ENCODE results near the gene TMEM9.

Gene TMEM9

GRCh38 chr1:201183753-201184152 lies 29.5 kb upstream of the TMEM9 start:
- in situ Hi-C loops (cut with HindIII; ENCODE audit: low sequenced_read_pairs) = no loop called here
- H3K4me3 ChIP-seq (ENCODE audit: low read depth, low read length) = no peak overlapping the region

GRCh38 chr1:201183209-201183608 lies 28.9 kb upstream of the TMEM9 start:
- no peak for TF ChIP-seq CTCF (IDR thresholded peaks at IDR 0.05; ENCODE audit: low read depth, low read length, missing control alignments)
- in situ Hi-C loops (cut with HindIII; ENCODE audit: low sequenced_read_pairs) = no loop called here
- no peak for DNase-seq (ENCODE audit: low read depth)
- H3K4me3 ChIP-seq (ENCODE audit: low read depth, low read length) = no peak overlapping the region

More at GRCh38 chr1:201183753-201184152, 29.5 kb upstream of the TMEM9 start:
- no peak for TF ChIP-seq CTCF (IDR thresholded peaks at IDR 0.05; ENCODE audit: low read depth, low read length, missing control alignments)
- no peak for DNase-seq (ENCODE audit: low read depth)

- TF ChIP-seq CTCF (IDR thresholded peaks at IDR 0.05; ENCODE audit: low read depth, low read length, missing control alignments) = no peak
- in situ Hi-C loops (cut with HindIII; ENCODE audit: low sequenced_read_pairs) = no loop called here
- no peak overlapping the region for H3K4me3 ChIP-seq (ENCODE audit: low read depth, low read length)
- no peak for DNase-seq (ENCODE audit: low read depth)
Observed at GRCh38 chr1:201181726-201182125, 27.5 kb upstream of the TMEM9 start.

- no peak for TF ChIP-seq CTCF (IDR thresholded peaks at IDR 0.05; ENCODE audit: low read depth, low read length, missing control alignments)
Observed at GRCh38 chr1:201181323-201181722, 27.0 kb upstream of the TMEM9 start.

GRCh38 chr1:201180901-201181300 lies 26.6 kb upstream of the TMEM9 start:
- H3K4me3 ChIP-seq (ENCODE audit: low read depth, low read length) = no peak overlapping the region
- no peak for TF ChIP-seq CTCF (IDR thresholded peaks at IDR 0.05; ENCODE audit: low read depth, low read length, missing control alignments)
- DNase-seq (ENCODE audit: low read depth) = no peak
- in situ Hi-C loops (cut with HindIII; ENCODE audit: low sequenced_read_pairs) = no loop called here

More at GRCh38 chr1:201181323-201181722, 27.0 kb upstream of the TMEM9 start:
- DNase-seq (ENCODE audit: low read depth) = no peak
- in situ Hi-C loops (cut with HindIII; ENCODE audit: low sequenced_read_pairs) = no loop called here
- no peak overlapping the region for H3K4me3 ChIP-seq (ENCODE audit: low read depth, low read length)

GRCh38 chr1:201180141-201180540 lies 25.9 kb upstream of the TMEM9 start:
- in situ Hi-C loops (cut with HindIII; ENCODE audit: low sequenced_read_pairs) = no loop called here
- H3K4me3 ChIP-seq (ENCODE audit: low read depth, low read length) = no peak overlapping the region
- DNase-seq (ENCODE audit: low read depth) = no peak
- TF ChIP-seq CTCF (IDR thresholded peaks at IDR 0.05; ENCODE audit: low read depth, low read length, missing control alignments) = no peak

- in situ Hi-C loops (cut with HindIII; ENCODE audit: low sequenced_read_pairs) = no loop called here
- no peak for DNase-seq (ENCODE audit: low read depth)
- H3K4me3 ChIP-seq (ENCODE audit: low read depth, low read length) = no peak overlapping the region
- no peak for TF ChIP-seq CTCF (IDR thresholded peaks at IDR 0.05; ENCODE audit: low read depth, low read length, missing control alignments)
Observed at GRCh38 chr1:201178718-201179117, 24.4 kb upstream of the TMEM9 start.
